ENCODE measurements around the gene RALGAPB.

Gene RALGAPB

GRCh38 chr20:38604873-38605303 lies 132.2 kb downstream of the RALGAPB start:
- Histone ChIP-seq H3K4me1 (ENCODE audit: control insufficient read depth in 1 of 2, insufficient read depth in 2 of 2, low read length in 2 of 2) (peaks cover 0 to 6% of the 10 kb centered on the region in 2 donors), H3K9me3 (ENCODE audit: control insufficient read depth in 1 of 2, low read length in 2 of 2) (no peaks in the 10 kb centered on the region), H3K27ac (ENCODE audit: low read length) (no peak overlapping the region), H3K36me3 (ENCODE audit: control insufficient read depth in 1 of 2, insufficient read depth in 2 of 2, low read length in 2 of 2) (no peaks in the 10 kb centered on the region), H3K4me3 (ENCODE audit: low read depth in 1 of 2, low read length in 2 of 2) (no peak overlapping the region), H3K27me3 (ENCODE audit: low read depth, low read length) (peaks cover 19% of the 10 kb centered on the region)

- Histone ChIP-seq H3K9me3 (ENCODE audit: control insufficient read depth in 1 of 2, low read length in 2 of 2) (no peaks in the 10 kb centered on the region), H3K27ac (ENCODE audit: low read length) (no peak overlapping the region), H3K4me1 (ENCODE audit: control insufficient read depth in 1 of 2, insufficient read depth in 2 of 2, low read length in 2 of 2) (no peaks in the 10 kb centered on the region), H3K27me3 (ENCODE audit: low read depth, low read length) (no peaks in the 10 kb centered on the region), H3K36me3 (ENCODE audit: control insufficient read depth in 1 of 2, insufficient read depth in 2 of 2, low read length in 2 of 2) (no peaks in the 10 kb centered on the region), H3K4me3 (ENCODE audit: low read depth in 1 of 2, low read length in 2 of 2) (no peak overlapping the region)
Observed at GRCh38 chr20:38607351-38607750, 134.7 kb downstream of the RALGAPB start.

DNA sequence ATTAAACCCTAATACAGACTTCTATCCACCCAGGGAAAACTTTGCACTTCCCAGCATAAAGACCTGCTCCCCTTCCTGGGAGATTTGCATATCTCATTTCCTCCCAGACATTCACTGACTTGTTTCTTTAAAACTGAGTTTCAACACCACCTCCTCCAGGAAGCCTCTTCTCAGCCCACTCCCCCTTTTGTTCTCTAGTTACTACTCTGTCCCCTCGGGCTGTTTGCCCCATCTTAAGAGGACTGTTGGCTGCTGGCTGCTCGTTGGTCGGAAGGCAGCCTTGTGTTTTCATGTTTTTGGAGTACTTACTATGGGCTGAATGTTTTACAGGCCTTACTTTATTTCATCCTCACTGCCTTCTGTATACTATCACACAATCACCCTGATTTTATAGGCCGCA lies 135.5 kb downstream of the RALGAPB start:
- H3K9me3 ChIP-seq (ENCODE audit: control insufficient read depth in 1 of 2, low read length in 2 of 2): no peaks in the 10 kb centered on the region
- no peak overlapping the region for H3K4me3 ChIP-seq (ENCODE audit: low read depth in 1 of 2, low read length in 2 of 2)
- no peaks in the 10 kb centered on the region for H3K27me3 ChIP-seq (ENCODE audit: low read depth, low read length)
- H3K4me1 ChIP-seq (ENCODE audit: control insufficient read depth in 1 of 2, insufficient read depth in 2 of 2, low read length in 2 of 2): no peaks in the 10 kb centered on the region
- no peak overlapping the region for H3K27ac ChIP-seq (ENCODE audit: low read length)
- no peaks in the 10 kb centered on the region for H3K36me3 ChIP-seq (ENCODE audit: control insufficient read depth in 1 of 2, insufficient read depth in 2 of 2, low read length in 2 of 2)

GRCh38 chr20:38609815-38610214 lies 137.2 kb downstream of the RALGAPB start:
- H3K36me3 ChIP-seq (ENCODE audit: control insufficient read depth in 1 of 2, insufficient read depth in 2 of 2, low read length in 2 of 2): no peaks in the 10 kb centered on the region
- H3K4me1 ChIP-seq (ENCODE audit: control insufficient read depth in 1 of 2, insufficient read depth in 2 of 2, low read length in 2 of 2): no peaks in the 10 kb centered on the region
- no peaks in the 10 kb centered on the region for H3K27me3 ChIP-seq (ENCODE audit: low read depth, low read length)
- no peak overlapping the region for H3K4me3 ChIP-seq (ENCODE audit: low read depth in 1 of 2, low read length in 2 of 2)
- no peaks in the 10 kb centered on the region for H3K9me3 ChIP-seq (ENCODE audit: control insufficient read depth in 1 of 2, low read length in 2 of 2)
- no peak overlapping the region for H3K27ac ChIP-seq (ENCODE audit: low read length)

GRCh38 chr20:38610521-38610920 lies 137.9 kb downstream of the RALGAPB start:
- H3K4me1 ChIP-seq (ENCODE audit: control insufficient read depth in 1 of 2, insufficient read depth in 2 of 2, low read length in 2 of 2): no peaks in the 10 kb centered on the region
- H3K9me3 ChIP-seq (ENCODE audit: control insufficient read depth in 1 of 2, low read length in 2 of 2): no peaks in the 10 kb centered on the region
- no peaks in the 10 kb centered on the region for H3K27me3 ChIP-seq (ENCODE audit: low read depth, low read length)
- no peak overlapping the region for H3K27ac ChIP-seq (ENCODE audit: low read length)
- no peaks in the 10 kb centered on the region for H3K36me3 ChIP-seq (ENCODE audit: control insufficient read depth in 1 of 2, insufficient read depth in 2 of 2, low read length in 2 of 2)
- H3K4me3 ChIP-seq (ENCODE audit: low read depth in 1 of 2, low read length in 2 of 2): no peak overlapping the region

- Histone ChIP-seq H3K4me3 (ENCODE audit: low read depth in 1 of 2, low read length in 2 of 2) (no peak overlapping the region), H3K27me3 (ENCODE audit: low read depth, low read length) (no peaks in the 10 kb centered on the region), H3K4me1 (ENCODE audit: control insufficient read depth in 1 of 2, insufficient read depth in 2 of 2, low read length in 2 of 2) (no peaks in the 10 kb centered on the region), H3K9me3 (ENCODE audit: control insufficient read depth in 1 of 2, low read length in 2 of 2) (no peaks in the 10 kb centered on the region), H3K27ac (ENCODE audit: low read length) (no peak overlapping the region), H3K36me3 (ENCODE audit: control insufficient read depth in 1 of 2, insufficient read depth in 2 of 2, low read length in 2 of 2) (no peaks in the 10 kb centered on the region)
Observed at GRCh38 chr20:38612751-38613515, 140.3 kb downstream of the RALGAPB start.

GRCh38 chr20:38615283-38615682 lies 142.6 kb downstream of the RALGAPB start:
- H3K27me3 ChIP-seq (ENCODE audit: low read depth, low read length): peaks cover 3% of the 10 kb centered on the region
- H3K9me3 ChIP-seq (ENCODE audit: control insufficient read depth in 1 of 2, low read length in 2 of 2): no peaks in the 10 kb centered on the region
- H3K27ac ChIP-seq (ENCODE audit: low read length): no peak overlapping the region
- no peak overlapping the region for H3K4me3 ChIP-seq (ENCODE audit: low read depth in 1 of 2, low read length in 2 of 2)
- no peaks in the 10 kb centered on the region for H3K4me1 ChIP-seq (ENCODE audit: control insufficient read depth in 1 of 2, insufficient read depth in 2 of 2, low read length in 2 of 2)
- no peaks in the 10 kb centered on the region for H3K36me3 ChIP-seq (ENCODE audit: control insufficient read depth in 1 of 2, insufficient read depth in 2 of 2, low read length in 2 of 2)

DNA sequence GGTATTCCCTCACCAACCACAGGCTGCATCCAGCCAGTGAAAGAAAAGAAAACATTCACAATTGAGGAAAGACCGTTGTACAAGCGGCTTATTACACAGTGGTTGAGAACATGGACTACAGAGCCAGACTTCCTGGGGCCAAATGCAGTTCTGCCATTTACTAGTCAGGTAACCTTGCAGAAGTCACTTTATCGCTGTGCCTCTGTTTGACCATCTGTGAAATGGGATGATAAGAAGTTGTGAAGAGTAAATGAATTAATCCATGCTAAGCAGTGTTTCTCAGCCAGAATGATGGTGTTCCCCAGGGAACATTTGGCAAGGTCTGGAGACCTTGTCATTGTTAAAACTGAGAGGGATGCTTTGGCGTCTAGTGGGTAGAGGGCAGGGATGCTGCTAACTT lies 143.8 kb downstream of the RALGAPB start:
- Histone ChIP-seq H3K27me3 (ENCODE audit: low read depth, low read length) (peaks cover 3% of the 10 kb centered on the region), H3K4me3 (ENCODE audit: low read depth in 1 of 2, low read length in 2 of 2) (no peak overlapping the region), H3K9me3 (ENCODE audit: control insufficient read depth in 1 of 2, low read length in 2 of 2) (no peaks in the 10 kb centered on the region), H3K36me3 (ENCODE audit: control insufficient read depth in 1 of 2, insufficient read depth in 2 of 2, low read length in 2 of 2) (no peaks in the 10 kb centered on the region), H3K27ac (ENCODE audit: low read length) (no peak overlapping the region), H3K4me1 (ENCODE audit: control insufficient read depth in 1 of 2, insufficient read depth in 2 of 2, low read length in 2 of 2) (no peaks in the 10 kb centered on the region)

DNA sequence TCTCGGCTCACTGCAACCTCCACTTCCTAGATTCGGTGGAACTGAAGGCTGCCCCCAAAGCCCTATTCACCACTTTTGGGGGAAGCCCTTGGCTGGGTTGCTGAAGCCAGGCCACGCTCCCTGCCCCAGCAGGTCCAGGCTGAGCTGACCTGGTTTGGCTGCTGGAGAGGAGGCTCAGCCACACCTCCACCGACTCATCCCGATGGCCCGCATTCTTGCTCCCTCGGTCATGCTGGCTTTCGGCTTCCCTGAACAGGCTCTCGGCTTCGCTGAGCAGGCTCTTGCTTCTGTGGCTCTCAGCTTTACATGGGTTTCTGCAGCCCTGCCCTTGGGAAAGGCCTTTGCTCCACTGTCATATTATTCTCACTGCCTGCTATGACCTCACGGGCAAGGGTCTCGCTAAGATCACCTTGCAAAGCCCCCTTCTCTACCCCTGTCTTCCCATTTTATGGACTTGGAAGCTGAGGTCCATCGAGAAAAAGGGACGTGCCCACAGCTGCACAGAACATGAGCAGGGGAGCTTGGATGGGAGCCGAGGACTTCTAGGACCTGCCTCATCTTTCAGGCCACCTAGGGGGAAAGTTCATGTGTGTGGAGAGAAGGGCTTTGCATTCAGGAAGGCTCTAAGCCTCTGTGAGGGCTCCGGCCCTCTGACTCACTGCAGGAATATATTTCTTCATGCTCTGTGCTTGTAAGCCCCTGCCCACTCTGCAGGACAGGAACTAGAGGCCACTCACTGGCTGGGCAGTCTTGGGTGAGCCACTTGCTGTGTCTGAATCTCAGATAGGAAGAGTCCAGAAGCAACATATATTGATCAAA lies 144.6 kb downstream of the RALGAPB start:
- Histone ChIP-seq H3K4me3 (ENCODE audit: low read depth in 1 of 2, low read length in 2 of 2) (no peak overlapping the region), H3K4me1 (ENCODE audit: control insufficient read depth in 1 of 2, insufficient read depth in 2 of 2, low read length in 2 of 2) (no peaks in the 10 kb centered on the region), H3K27me3 (ENCODE audit: low read depth, low read length) (peaks cover 3% of the 10 kb centered on the region), H3K36me3 (ENCODE audit: control insufficient read depth in 1 of 2, insufficient read depth in 2 of 2, low read length in 2 of 2) (no peaks in the 10 kb centered on the region), H3K27ac (ENCODE audit: low read length) (no peak overlapping the region), H3K9me3 (ENCODE audit: control insufficient read depth in 1 of 2, low read length in 2 of 2) (no peaks in the 10 kb centered on the region)

- H3K9me3 ChIP-seq (ENCODE audit: control insufficient read depth in 1 of 2, low read length in 2 of 2): no peaks in the 10 kb centered on the region
- H3K4me3 ChIP-seq (ENCODE audit: low read depth in 1 of 2, low read length in 2 of 2): no peak overlapping the region
- no peaks in the 10 kb centered on the region for H3K36me3 ChIP-seq (ENCODE audit: control insufficient read depth in 1 of 2, insufficient read depth in 2 of 2, low read length in 2 of 2)
- peaks cover 3% of the 10 kb centered on the region for H3K27me3 ChIP-seq (ENCODE audit: low read depth, low read length)
- H3K27ac ChIP-seq (ENCODE audit: low read length): no peak overlapping the region
- no peaks in the 10 kb centered on the region for H3K4me1 ChIP-seq (ENCODE audit: control insufficient read depth in 1 of 2, insufficient read depth in 2 of 2, low read length in 2 of 2)
Observed at GRCh38 chr20:38617830-38618196, 145.2 kb downstream of the RALGAPB start.

GRCh38 chr20:38620441-38620840 lies 147.8 kb downstream of the RALGAPB start:
- H3K27me3 ChIP-seq (ENCODE audit: low read depth, low read length): peaks cover 3% of the 10 kb centered on the region

More at GRCh38 chr20:38620441-38620840, 147.8 kb downstream of the RALGAPB start:
- Histone ChIP-seq H3K4me3 (ENCODE audit: low read depth in 1 of 2, low read length in 2 of 2) (no peak overlapping the region), H3K27ac (ENCODE audit: low read length) (no peak overlapping the region), H3K36me3 (ENCODE audit: control insufficient read depth in 1 of 2, insufficient read depth in 2 of 2, low read length in 2 of 2) (no peaks in the 10 kb centered on the region), H3K4me1 (ENCODE audit: control insufficient read depth in 1 of 2, insufficient read depth in 2 of 2, low read length in 2 of 2) (no peaks in the 10 kb centered on the region), H3K9me3 (ENCODE audit: control insufficient read depth in 1 of 2, low read length in 2 of 2) (peaks cover 0 to 10% of the 10 kb centered on the region in 2 donors)
